HepG2 (cell line): ENCODE results near the gene LMF2. TPM values are rescaled to one million over a fixed set of nuclear protein-coding genes. Genes with fewer than 3 reads are reported as not detected.

Experiments
- ARNTL ChIP-seq: sonication (generic); formaldehyde crosslinking; IDR thresholded peaks from 2 replicates; pipeline ENCODE4 v1.4.0; 2020; ENCODE audit warnings: mild to moderate bottlenecking, missing genetic modification reagents
- CAMTA2 ChIP-seq: sonication (generic); formaldehyde crosslinking; IDR thresholded peaks from 2 replicates; pipeline ENCODE4 v1.4.0; 2020; ENCODE audit warnings: mild to moderate bottlenecking, missing genetic modification reagents, borderline replicate concordance
- CEBPB ChIP-seq: IDR thresholded peaks from 2 replicates; pipeline ENCODE4 v1.6.1; 2011; ENCODE audit warnings: low read depth, low read length, improper control_type of control experiment, borderline replicate concordance
- CHD2 ChIP-seq: IDR thresholded peaks from 2 replicates; pipeline ENCODE4 v1.6.1; 2011; ENCODE audit warnings: low read depth, low read length, improper control_type of control experiment
- DZIP1 ChIP-seq: sonication (generic); formaldehyde crosslinking; IDR thresholded peaks from 2 replicates; pipeline ENCODE4 v1.5.0; 2020; ENCODE audit warnings: mild to moderate bottlenecking, missing genetic modification reagents
- HNF4G ChIP-seq, 2 experiments: sonication (generic) in 1 of 2; formaldehyde crosslinking in 1 of 2; IDR thresholded peaks; 2 replicates each; pipeline versions ENCODE4 v1.4.0 to v1.6.1; 2011 to 2020; ENCODE audit warnings: borderline replicate concordance in 2 of 2, low read depth in 2 of 2, mild to moderate bottlenecking in 2 of 2, low read length in 1 of 2, missing genetic modification reagents in 1 of 2, moderate library complexity in 1 of 2
- JARID2 ChIP-seq: sonication (generic); formaldehyde crosslinking; IDR thresholded peaks from 2 replicates; pipeline ENCODE4 v1.8.1; 2023; ENCODE audit warnings: missing genetic modification reagents, inconsistent platforms; ENCODE audit not compliant: insufficient replicate concordance
- PAF1 ChIP-seq: IDR thresholded peaks from 2 replicates; pipeline ENCODE4 v1.6.1; 2016; ENCODE audit warnings: missing genetic modification reagents, missing compliant biosample characterization
- RARG ChIP-seq: sonication (generic); formaldehyde crosslinking; IDR thresholded peaks from 2 replicates; pipeline ENCODE4 v1.4.0; 2020; ENCODE audit warnings: low read depth, mild to moderate bottlenecking, missing genetic modification reagents
- RBAK ChIP-seq: sonication (generic); formaldehyde crosslinking; IDR thresholded peaks from 2 replicates; pipeline ENCODE4 v1.5.1; 2020; ENCODE audit warnings: mild to moderate bottlenecking, missing genetic modification reagents
- SKI ChIP-seq: fragments of 450-650 bp; IDR thresholded peaks from one replicate; pipeline ENCODE4 v1.6.1; 2018; ENCODE audit warnings: mild to moderate bottlenecking; ENCODE audit not compliant: partially characterized antibody
- SNAI1 ChIP-seq: sonication (generic); formaldehyde crosslinking; IDR thresholded peaks from 2 replicates; pipeline ENCODE4 v1.5.0; 2020; ENCODE audit warnings: mild to moderate bottlenecking, missing genetic modification reagents, borderline replicate concordance
- TEAD2 ChIP-seq: sonication (generic); formaldehyde crosslinking; IDR thresholded peaks from 2 replicates; pipeline ENCODE4 v1.9.0; 2021; ENCODE audit warnings: missing genetic modification reagents
- ZBTB7A ChIP-seq: sonication (generic); formaldehyde crosslinking; IDR thresholded peaks from 2 replicates; pipeline ENCODE4 v1.8.0; 2022; ENCODE audit warnings: mild to moderate bottlenecking, missing genetic modification reagents
- ZNF142 ChIP-seq: sonication (generic); formaldehyde crosslinking; IDR thresholded peaks from 2 replicates; pipeline ENCODE4 v1.4.0; 2020; ENCODE audit warnings: missing genetic modification reagents
- ZNF329 ChIP-seq: sonication (generic); formaldehyde crosslinking; IDR thresholded peaks from 2 replicates; pipeline ENCODE4 v1.9.0; 2021; ENCODE audit warnings: low read depth, mild to moderate bottlenecking, missing genetic modification reagents
- ZNF639 ChIP-seq: conservative IDR thresholded peaks from 2 replicates; pipeline ENCODE4 v1.6.1; 2018; ENCODE audit warnings: missing genetic modification reagents
- ZNF670 ChIP-seq: sonication (generic); formaldehyde crosslinking; IDR thresholded peaks from 2 replicates; pipeline ENCODE4 v1.8.0; 2022; ENCODE audit warnings: mild to moderate bottlenecking, missing genetic modification reagents, borderline replicate concordance
- ZNF777 ChIP-seq: sonication (generic); formaldehyde crosslinking; IDR thresholded peaks from 2 replicates; pipeline ENCODE4 v1.4.0; 2020; ENCODE audit warnings: missing genetic modification reagents
- polyA plus RNA-seq, 8 experiments: library from polyadenylated mRNA; depleted of rRNA in 3 of 8; stranded (reverse) in 7 of 8; unstranded in 1 of 8; fragments of >200 nt; fragmentation: Illumina TruSeq in 4 of 8; extraction: Trizol in 4 of 8; gene quantifications; 2 replicates each; pipeline versions ENCODE4 v1.2.1 to v1.2.3, GENCODE V29; 2011 to 2016; ENCODE audit warnings: low read depth in 4 of 8, missing spikeins in 1 of 8, mixed read lengths in 1 of 8; ENCODE audit not compliant: insufficient read depth in 1 of 8
- total RNA-seq, 5 experiments: library from RNA; depleted of rRNA; stranded (reverse); fragments of >200 nt; fragmentation: Illumina TruSeq; extraction: Trizol; gene quantifications; 2 replicates each; pipeline ENCODE4 v1.2.3, GENCODE V29; 2016; ENCODE audit warnings: low read depth in 1 of 5

The LMF2 gene
- total and polyA plus RNA-seq, 2 of the 13 experiments (the other 11 are each of a cell fraction or from before 2014, with no cell fraction given), result 23.3 to 30.6 TPM

GRCh38 chr22:50507991-50508884, 736 bp upstream of the LMF2 start, which contains the start of gene NCAPH2 (continued):
- TF ChIP-seq CAMTA2 (CRISPR knock-in tag), result no peak
- TF ChIP-seq ZNF329 (CRISPR knock-in tag), result no peak
- TF ChIP-seq RARG (CRISPR knock-in tag), result no peak
- TF ChIP-seq HNF4G (IDR thresholded peaks at IDR 0.05; ENCODE audit: borderline replicate concordance, low read depth, low read length), result no peak
- TF ChIP-seq HNF4G (CRISPR knock-in tag; IDR thresholded peaks at IDR 0.05; ENCODE audit: borderline replicate concordance, low read depth), result no peak
- TF ChIP-seq ZNF670 (CRISPR knock-in tag), result no peak
- no peak for TF ChIP-seq ZNF142 (CRISPR knock-in tag)
- TF ChIP-seq CHD2, result 0 out of 2 replicates have a peak, but pooled peaks have one; percentile 28
- TF ChIP-seq TEAD2 (CRISPR knock-in tag), result no peak
- TF ChIP-seq CEBPB, result peak; percentile 68; the same call in 1 of the 2 replicates
- TF ChIP-seq ZBTB7A (CRISPR knock-in tag), result peak; percentile 76
- TF ChIP-seq JARID2, result no peak
- TF ChIP-seq SNAI1, result no peak
- 0 out of 2 replicates have a peak, but pooled peaks have one; percentile 68 for TF ChIP-seq DZIP1 (CRISPR knock-in tag)
- peak; percentile 78 for TF ChIP-seq ZNF639 (CRISPR knock-in tag)
- no peak for TF ChIP-seq ZNF777 (CRISPR knock-in tag)
- peak; percentile 53 for TF ChIP-seq SKI
- no peak for TF ChIP-seq ARNTL
- no peak for TF ChIP-seq PAF1 (CRISPR knock-in tag)
- TF ChIP-seq RBAK (CRISPR knock-in tag), result no peak
